Measurements from ENCODE around the gene CHST8. TPM values are rescaled to one million over a fixed set of nuclear protein-coding genes. Genes with fewer than 3 reads are reported as not detected.

CHST8 gene
- total and polyA plus RNA-seq, 2 experiments from 2014 or later = 9.3 to 38.2 TPM

DNA sequence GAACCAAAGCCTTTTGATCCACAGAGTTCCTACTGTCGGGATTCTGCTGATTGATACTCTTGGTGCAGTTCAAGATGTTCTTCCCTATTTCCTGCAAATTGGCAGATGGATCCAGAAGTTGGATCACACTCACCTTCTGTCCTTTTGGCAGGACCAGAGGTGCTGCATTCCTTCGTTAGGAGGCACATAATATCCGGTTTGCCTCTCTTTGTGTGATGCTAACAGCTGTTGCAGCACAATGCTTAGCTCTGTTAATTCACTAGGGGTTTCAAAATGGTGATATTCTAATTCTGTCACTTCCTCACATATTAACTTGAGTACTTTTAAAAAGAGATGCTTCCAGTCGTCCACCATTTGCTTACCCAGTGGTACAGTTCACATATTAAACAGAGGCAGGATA lies 15.2 kb upstream of the CHST8 start (continued):
- TF ChIP-seq ETS1 (IDR thresholded peaks at IDR 0.05) (no peak), ZNF331 (CRISPR knock-in tag; IDR thresholded peaks at IDR 0.05; ENCODE audit: low read depth) (no peak), JUNB (IDR thresholded peaks at IDR 0.05; ENCODE audit: unreplicated experiment) (no peak), NANOG (IDR thresholded peaks at IDR 0.05; ENCODE audit: borderline replicate concordance) (no peak)

DNA sequence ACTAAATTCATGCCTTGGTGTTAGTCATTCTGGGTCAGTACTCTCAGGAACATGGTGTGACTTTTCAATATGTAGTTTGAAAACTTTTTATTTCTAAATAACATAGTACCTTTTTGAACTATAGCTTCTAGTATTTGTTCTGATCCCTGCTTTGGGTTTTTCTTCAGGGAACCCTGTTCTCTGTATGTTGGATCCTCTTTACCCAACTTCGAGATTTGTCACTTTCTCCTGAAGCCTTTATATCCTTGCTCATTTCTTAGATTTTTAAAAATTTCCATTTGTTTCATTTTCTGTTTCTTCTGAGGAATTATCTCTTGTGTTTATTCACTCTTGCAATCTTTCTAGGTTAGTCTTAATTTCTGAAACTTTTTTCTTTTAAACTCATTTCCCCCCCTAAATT lies 12.4 kb upstream of the CHST8 start:
- no peak for DNase-seq (ENCODE audit: low spot score)
- H3K4me2 ChIP-seq = no peak overlapping the region
- no peak overlapping the region for H3K4me3 Mint-ChIP-seq
- H3K36me3 Mint-ChIP-seq (ENCODE audit: low read depth) = peaks cover 5% of the 10 kb centered on the region; the same call in 2 of the 3 replicates
- H4K20me1 ChIP-seq (replicated peaks; ENCODE audit: insufficient read depth) = no peaks in the 10 kb centered on the region
- TF ChIP-seq CREB1 (CRISPR knock-in tag; IDR thresholded peaks at IDR 0.05; ENCODE audit: low read depth) = no peak
- TF ChIP-seq JUNB (IDR thresholded peaks at IDR 0.05; ENCODE audit: unreplicated experiment) = no peak
- no peak overlapping the region for H3K27ac ChIP-seq (ENCODE audit: low read depth)
- ATAC-seq = no peak
- no peak overlapping the region for H3K27ac Mint-ChIP-seq
- H3K79me2 ChIP-seq (replicated peaks; ENCODE audit: insufficient read depth) = no peaks in the 10 kb centered on the region
- H3K9me3 Mint-ChIP-seq = peaks cover 19% of the 10 kb centered on the region
- H3K4me3 ChIP-seq = no peak overlapping the region
- H3K9me2 ChIP-seq (ENCODE audit: insufficient read depth) = peaks cover 3% of the 10 kb centered on the region; the same call in 1 of the 2 replicates
- H3K27me3 ChIP-seq (ENCODE audit: insufficient read depth) = no peaks in the 10 kb centered on the region
- no peak overlapping the region for H2AFZ ChIP-seq
- peaks cover 2% of the 10 kb centered on the region for H3K27me3 Mint-ChIP-seq (ENCODE audit: insufficient read depth, low read depth, poor library complexity)
- peaks cover 3% of the 10 kb centered on the region; the same call in 1 of the 2 replicates for H3K4me1 ChIP-seq (ENCODE audit: insufficient read depth)
- no peaks in the 10 kb centered on the region for H3K36me3 ChIP-seq (ENCODE audit: insufficient read depth)
- no peaks in the 10 kb centered on the region for H3K4me1 Mint-ChIP-seq
- H3F3A ChIP-seq (replicated peaks; ENCODE audit: low read depth) = no peaks in the 10 kb centered on the region

GRCh38 chr19:33610588-33610987 lies 11.2 kb upstream of the CHST8 start:
- H3K27ac Mint-ChIP-seq = no peak overlapping the region
- Histone ChIP-seq H2AFZ (no peak overlapping the region), H3K27me3 (ENCODE audit: insufficient read depth) (no peaks in the 10 kb centered on the region), H3K36me3 (ENCODE audit: insufficient read depth) (no peaks in the 10 kb centered on the region), H3K4me2 (no peak overlapping the region), H3K79me2 (replicated peaks; ENCODE audit: insufficient read depth) (no peaks in the 10 kb centered on the region), H3K4me3 (no peak overlapping the region), H4K20me1 (replicated peaks; ENCODE audit: insufficient read depth) (no peaks in the 10 kb centered on the region), H3K9me2 (ENCODE audit: insufficient read depth) (peaks cover 3% of the 10 kb centered on the region; the same call in 1 of the 2 replicates), H3K4me1 (ENCODE audit: insufficient read depth) (peaks cover 3% of the 10 kb centered on the region; the same call in 1 of the 2 replicates), H3F3A (replicated peaks; ENCODE audit: low read depth) (no peaks in the 10 kb centered on the region), H3K27ac (ENCODE audit: low read depth) (no peak overlapping the region)
- H3K36me3 Mint-ChIP-seq (ENCODE audit: low read depth) = peaks cover 5% of the 10 kb centered on the region; the same call in 2 of the 3 replicates
- H3K4me1 Mint-ChIP-seq = no peaks in the 10 kb centered on the region
- DNase-seq (ENCODE audit: low spot score) = no peak
- peaks cover 2% of the 10 kb centered on the region for H3K27me3 Mint-ChIP-seq (ENCODE audit: insufficient read depth, low read depth, poor library complexity)
- H3K4me3 Mint-ChIP-seq = no peak overlapping the region
- ATAC-seq = no peak
- H3K9me3 Mint-ChIP-seq = peaks cover 19% of the 10 kb centered on the region
- no peak for TF ChIP-seq ZNF331 (CRISPR knock-in tag; IDR thresholded peaks at IDR 0.05; ENCODE audit: low read depth)
- TF ChIP-seq JUNB (IDR thresholded peaks at IDR 0.05; ENCODE audit: unreplicated experiment) = no peak
- no peak for TF ChIP-seq ZNF114 (CRISPR knock-in tag; IDR thresholded peaks at IDR 0.05)
- TF ChIP-seq REST (IDR thresholded peaks at IDR 0.05; ENCODE audit: unreplicated experiment) = no peak
- TF ChIP-seq CREB1 (CRISPR knock-in tag; IDR thresholded peaks at IDR 0.05; ENCODE audit: low read depth) = no peak
- no peak for TF ChIP-seq ETS1 (IDR thresholded peaks at IDR 0.05)
- no peak for TF ChIP-seq EZH2phosphoT487 (IDR thresholded peaks at IDR 0.05; ENCODE audit: unreplicated experiment)
- no peak for TF ChIP-seq EZH2 (IDR thresholded peaks at IDR 0.05; ENCODE audit: low read depth, unreplicated experiment)

Data from GM23338 (cell line).